GM18511 (cell line): ENCODE measurements around the gene CEP44.
"Not testable (repeated sequence)": the region's sequence is repeated elsewhere in the genome, so short reads cannot be mapped to it uniquely, and the experiment has no call there.

Source experiments
- ATAC-seq: cut with Tn5 transposase; IDR thresholded peaks from one replicate; pipeline ENCODE4 v1.9.1; 2021; ENCODE audit warnings: mild to moderate bottlenecking, moderate library complexity; ENCODE audit not compliant: unreplicated experiment

CEP44 gene

DNA sequence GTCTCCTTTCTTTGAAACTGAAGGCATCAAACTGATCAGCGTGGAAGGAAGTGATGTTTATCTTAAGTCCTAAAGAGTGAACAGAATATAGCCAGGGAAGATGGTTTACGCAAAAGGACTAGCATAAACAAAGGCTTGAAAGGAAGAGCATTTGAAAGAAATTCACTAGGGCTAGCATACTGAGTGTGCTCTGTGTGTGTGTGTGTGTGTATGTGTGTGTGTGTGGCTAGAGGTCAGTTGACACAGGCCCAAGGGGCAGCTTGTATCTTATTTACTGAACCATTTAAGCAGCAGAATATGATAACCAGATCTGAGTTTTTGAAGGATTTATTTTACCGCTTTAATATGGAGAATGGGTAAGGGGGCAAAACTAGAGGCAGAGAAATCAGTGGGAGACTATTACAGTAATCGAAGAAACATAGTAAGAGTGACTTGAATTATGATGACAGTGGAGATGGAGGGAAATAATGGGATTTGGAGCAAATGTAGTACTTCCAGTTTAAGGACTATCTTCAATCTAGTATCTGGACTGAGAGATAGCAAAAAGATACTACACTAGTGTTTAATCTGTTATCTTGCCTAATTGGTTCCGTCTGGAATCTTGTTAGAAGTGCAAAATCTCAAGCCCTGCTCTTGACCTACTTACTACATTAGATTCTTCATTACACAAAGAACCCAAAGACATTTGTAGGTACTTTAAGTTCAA lies 36.9 kb downstream of the CEP44 start:
- ATAC-seq = no peak

DNA sequence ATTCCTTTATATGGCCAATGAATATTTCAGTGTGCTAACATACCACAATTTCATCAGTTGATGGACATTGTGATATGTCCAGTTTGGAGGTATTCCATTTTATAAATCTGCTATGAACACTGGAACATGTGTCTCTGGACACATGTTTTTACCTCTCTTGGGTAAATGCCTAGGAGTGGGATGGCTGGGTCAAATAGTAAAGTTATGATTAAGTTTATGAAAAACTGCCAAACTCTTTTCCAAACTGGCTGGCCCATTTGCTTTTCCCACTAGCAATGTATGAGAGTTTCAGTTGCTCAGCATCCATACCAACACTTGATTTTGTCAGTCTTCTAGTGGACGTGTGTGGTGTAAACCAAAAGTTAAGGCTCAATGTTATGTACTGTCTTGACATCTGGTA lies 40.5 kb downstream of the CEP44 start:
- ATAC-seq = no peak

DNA sequence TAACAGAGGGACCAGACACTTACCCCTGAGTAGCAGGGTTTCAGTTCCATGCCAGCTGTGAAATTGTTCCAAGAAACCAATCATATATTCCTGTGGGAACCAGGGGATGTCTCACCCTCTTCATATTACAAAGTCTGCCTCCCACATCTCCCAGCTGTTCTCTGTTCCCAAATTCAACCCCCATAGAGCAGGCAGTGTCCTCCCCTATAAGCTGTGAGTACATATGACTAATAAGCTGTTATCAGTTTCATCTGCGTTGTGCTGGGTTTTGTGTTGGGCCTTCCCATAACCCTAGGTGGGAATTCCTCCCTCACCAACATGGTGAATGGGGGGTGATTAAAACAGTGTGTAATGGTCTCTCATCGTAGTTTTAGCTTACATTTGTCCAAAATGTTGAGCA lies 41.0 kb downstream of the CEP44 start:
- no peak for ATAC-seq

DNA sequence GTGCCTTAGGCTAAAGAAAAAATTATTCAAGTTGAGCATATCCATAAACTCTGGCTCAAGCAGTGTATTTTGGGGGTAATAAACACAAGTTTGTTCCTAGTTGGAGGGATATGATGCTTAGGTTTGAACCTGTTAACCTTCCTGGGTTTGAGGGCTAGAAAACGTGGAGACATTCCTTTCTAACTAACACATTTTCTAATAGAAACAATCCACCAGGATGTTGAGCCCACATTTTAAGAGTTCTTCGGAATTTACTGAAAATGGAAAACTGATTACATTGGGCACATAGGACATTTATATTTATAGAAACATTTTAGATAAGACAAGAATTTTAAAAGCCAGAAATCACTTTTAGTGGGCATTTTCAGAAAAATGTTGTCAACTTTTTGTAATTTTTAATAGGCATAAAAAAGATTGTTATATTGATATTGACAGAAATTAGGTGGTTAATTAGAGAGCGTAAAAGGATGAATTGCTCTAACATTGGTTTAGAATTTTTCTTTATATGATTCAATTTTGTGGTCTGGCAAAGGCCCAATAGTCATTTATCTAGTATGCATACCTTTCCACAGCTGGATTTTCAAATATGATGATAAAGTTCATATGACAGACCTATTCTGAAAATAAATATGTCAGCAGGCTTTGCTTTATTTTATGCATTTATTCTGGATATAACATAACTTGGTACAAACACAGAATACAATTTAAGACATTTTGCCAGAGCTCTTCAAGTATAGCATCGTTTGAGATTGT lies 49.2 kb downstream of the CEP44 start:
- ATAC-seq = no peak

DNA sequence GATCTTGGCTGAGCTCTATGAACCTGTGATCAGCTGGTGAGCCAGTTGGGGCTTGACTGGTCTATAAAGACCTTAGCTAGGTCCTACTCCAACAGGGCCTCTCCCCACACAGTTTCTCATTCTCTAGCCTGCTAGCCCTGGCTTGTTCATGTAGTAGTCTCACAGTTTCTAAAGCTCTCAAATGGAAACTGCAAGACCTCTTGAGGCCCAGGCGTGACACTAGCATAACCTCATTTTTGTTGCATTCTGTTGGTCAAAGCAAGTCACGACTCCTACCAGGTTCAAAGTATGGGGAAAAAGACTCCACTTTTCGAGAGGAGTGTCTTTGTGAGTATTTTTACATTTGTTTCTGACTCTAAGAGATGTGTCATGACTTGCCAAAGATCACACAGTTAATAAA lies 50.9 kb downstream of the CEP44 start:
- ATAC-seq = peak; percentile 95

DNA sequence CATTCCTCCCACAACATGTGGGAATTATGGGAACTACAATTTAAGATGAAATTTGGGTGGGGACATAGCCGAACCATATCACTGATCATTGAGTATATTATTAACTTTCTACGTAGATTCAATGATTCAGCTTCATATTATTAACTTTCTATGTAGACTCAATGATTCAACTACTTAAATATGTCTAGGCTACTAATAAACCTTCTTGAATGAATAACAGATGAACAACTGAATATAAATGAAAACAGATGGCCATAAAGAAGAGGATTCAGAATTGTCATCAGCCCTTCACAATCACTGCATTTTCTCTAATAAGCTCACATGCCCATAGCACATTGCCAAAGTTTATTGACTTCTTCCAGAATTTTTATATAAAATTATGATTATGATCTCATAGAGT lies 57.0 kb downstream of the CEP44 start:
- no peak for ATAC-seq

DNA sequence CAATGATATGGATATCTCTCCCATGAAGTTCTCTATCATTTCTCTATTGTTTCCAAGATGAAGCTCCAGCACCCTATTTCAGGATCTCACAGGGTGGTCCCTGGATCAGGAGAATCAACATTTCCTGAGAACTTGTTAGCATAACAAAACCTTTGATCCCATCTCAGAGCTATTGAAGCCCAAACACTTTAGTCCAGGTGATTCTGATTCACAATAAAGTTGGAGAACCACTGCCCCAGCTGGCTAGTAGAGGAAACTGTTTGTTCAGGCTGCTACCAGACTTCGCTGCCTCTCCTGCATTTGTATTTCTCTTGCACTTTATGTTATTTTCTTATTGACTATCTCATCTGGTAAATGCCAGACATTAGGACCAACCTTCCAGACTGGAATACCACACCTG lies 65.4 kb downstream of the CEP44 start:
- no peak for ATAC-seq

DNA sequence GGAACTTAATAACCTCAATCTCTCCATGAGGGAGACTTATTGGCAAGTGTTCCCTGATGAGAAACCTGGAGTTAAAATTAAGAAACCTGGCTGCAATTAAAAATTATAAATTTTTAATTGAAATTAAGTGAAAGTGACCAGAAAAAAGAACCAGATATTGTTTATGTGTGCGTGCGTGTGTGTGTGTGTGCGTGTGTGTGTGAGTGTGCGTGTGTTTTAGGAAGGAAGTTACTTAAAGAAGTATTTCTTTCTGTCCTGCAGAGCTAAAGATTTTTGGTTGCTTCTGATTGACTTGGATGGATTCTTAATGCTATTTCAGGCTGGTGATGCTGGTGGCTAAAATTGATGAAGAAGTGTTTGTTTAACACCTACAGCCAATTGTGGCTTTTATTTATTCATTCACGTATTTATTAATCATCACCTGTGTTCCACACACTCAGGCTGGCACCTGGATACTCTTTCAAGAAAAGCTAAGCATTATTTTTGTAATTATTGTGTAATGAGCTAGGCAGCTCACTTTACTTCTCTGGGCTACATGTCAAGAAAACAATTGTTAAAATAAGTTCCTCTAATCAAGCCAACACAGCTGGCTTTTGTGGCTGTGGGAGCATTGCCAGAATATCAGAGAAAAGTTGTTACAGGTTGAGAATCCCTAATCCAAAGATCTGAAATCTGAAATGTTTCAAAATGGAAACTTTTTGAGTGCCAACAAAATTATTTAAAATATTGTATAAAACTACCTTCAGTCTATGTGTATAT lies 68.5 kb downstream of the CEP44 start:
- no peak for ATAC-seq

DNA sequence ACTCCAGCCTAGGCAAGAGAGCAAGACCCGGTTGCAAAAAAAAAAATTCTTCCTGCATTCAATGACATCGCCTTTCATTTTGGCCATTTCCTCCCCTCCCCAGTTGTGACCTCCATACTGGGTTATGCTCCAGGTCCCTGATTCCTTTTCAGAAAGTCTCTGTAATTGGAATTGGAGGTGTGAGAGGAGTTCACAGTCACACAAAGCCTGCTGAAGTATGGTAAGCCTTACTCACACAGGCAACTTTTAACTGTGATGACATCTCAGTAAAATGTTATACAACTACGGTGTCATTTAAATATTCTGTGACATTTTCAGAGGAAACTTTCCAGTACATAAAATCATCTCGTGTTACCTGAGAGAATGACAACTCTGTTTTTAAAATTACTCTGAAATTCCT lies 73.6 kb downstream of the CEP44 start:
- ATAC-seq = no peak

DNA sequence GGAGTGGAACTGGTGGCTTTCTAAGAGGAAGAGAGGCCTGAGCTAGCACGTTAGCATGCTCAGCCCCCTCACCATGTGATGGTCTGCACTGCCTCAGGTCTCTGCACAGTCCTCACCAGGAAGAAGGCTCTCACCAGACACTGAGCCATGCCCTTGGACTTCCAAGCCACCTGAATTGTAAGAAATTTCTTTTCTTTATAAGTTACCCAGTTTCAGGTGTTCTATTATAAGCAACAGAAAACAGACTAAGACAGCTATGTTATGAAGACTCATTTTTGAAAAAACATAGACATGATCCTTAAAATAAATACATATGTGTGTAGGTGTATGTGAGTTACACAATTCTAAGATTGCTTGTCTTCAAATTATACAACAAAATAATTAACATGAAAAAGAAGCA lies 74.7 kb downstream of the CEP44 start:
- peak; percentile 70 for ATAC-seq

DNA sequence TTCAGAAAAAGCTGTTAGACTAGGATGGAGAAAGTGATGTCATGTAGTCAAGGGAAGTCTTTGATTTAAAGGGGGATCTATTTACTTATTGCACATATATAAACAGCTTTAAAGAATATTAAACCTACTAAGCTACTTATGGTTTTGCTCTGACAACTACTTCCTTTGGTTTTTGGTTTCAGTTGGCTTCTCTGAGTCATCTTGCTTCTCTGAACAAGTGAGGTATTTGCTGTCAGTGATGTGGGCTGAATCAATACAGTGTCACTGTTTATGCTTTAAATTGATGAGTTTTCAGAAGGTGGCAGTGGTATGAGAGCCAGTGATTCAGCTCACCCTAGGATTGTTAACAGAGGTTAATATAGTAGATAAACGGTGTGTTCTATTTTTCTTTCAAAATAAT lies 75.1 kb downstream of the CEP44 start:
- ATAC-seq = peak; percentile 96

DNA sequence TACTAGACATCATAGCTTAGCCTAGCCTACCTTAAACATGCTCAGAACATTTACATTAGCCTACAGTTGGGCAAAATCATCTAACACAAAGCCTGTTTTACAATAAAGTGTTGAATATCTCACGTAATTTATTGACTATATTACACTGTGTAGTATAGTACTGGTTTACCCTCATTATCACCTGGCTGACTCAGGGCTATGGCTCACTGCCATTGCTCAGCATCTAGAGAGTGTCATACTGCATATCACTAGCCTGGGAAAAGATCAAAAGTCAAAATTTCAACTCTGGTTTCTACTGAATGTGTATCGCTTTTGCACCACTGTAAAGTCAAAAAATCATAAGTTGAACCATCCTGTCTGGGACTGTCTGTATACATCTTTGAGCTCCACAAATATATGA lies 78.6 kb downstream of the CEP44 start:
- ATAC-seq = no peak

DNA sequence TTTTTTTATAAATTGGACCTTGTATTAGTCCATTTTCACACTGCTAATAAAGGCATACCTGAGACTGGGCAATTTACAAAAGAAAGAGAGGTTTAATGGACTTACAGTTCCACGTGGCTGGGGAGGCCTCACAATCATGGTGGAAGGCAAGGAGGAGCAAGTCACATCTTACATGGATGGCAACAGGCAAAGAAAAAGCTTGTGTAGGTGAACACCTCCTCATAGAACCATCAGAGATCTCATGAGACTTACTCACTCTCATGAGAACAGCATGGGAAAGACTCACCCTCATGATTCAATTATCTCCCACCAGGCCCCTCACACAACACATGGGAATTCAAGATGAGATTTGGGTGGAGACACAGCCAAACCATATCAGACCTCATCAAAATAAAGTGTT lies 80.1 kb downstream of the CEP44 start:
- not testable (repeated sequence) for ATAC-seq

DNA sequence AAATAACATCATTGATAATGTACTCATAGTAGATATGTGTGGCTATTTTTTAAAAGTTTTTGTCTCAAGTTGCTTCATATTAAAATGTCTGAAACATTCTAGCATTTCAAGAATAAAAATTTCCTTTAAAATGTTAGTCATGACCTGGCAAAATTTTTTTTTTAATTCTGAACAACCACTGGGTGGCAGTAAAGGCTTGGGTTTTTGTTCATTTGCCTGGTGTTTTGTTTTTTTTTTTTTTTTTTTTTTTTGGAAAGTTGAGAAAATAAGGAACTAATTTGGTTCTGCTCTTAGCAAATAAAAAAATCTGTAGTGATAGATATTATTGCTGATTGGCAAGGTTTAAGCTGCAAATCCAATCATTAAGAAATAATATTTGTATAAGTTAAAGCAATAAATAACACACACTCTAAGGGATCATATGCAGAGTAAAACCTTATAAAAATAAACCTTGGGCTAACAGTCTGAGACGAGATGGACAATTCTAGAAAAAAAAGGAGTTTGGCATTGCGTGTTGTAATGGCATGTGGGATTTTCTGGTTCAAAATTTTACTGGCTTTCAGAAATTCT lies 81.4 kb downstream of the CEP44 start:
- ATAC-seq = no peak

DNA sequence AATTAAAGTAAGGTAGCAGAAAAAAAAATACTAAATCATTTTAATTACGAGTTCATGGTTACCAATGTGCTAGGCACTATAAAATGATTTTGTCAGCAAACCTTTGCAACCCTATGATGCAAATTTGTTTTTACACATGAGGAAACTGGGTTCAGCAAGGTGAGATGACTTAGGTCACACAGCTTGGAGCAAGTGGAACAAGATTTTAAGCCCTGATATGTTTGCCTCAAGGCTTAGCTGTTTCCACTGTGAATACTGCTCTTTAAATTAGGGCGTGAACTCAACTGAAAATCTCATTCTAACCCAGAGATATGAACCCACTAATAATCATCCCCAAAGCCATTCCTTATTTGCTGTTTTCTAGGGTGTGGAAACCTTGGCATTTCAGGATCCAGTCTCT lies 86.3 kb downstream of the CEP44 start:
- ATAC-seq = no peak

DNA sequence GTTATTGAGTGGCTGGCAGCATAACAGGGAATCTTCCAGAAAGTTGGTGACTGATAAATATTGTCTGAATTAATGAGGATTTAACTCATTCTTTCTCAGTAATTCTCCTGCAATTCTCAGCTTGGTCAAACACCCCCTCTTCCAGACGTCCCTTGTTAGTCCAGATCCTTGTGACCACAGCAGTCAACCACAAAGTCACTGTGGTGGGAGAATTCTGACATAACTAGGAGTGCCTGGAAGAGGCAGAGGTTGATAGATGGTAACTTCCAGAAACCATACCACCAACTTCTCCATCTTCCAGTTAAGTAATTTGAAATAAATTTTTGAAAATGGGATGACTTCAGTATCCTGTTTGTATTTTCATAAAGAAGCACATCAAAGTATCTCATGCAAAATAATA lies 90.1 kb downstream of the CEP44 start:
- ATAC-seq = no peak

DNA sequence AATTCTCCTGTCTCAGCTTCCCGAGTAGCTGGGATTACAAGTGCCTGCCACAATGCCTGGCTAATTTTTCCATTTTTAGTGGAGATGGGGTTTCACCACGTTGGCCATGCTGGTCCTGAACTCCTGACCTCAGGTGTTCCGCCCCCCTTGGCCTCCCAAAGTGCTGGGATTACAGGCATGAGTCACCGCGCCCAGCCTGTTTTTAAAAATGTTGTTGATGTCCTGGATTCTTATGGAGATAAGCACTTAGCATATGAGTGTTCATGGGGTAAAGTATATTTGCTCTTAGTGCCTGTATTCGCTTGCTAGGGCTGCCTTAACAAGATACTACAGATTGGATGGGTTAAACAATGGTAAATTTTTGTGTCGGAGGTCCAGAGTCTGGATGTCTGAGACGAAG lies 91.7 kb downstream of the CEP44 start:
- ATAC-seq = no peak

DNA sequence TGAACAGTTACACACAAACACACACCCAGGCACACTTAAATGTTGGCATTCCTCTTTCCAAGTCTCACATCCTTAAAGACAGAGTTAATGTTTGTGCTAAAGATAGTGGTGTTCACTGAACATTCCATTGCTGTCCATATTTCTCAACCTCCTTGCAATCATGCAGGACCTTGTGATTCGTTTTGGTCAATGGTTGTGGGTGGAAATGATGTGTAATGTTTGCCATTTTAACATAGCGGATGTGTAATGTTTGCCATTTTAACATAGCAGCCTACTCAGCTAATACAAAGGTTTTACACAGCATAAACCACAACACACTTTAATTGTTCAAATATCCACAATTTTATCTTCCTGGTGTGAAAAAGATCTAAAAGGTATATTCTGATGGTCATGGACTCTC lies 93.9 kb downstream of the CEP44 start:
- no peak for ATAC-seq

DNA sequence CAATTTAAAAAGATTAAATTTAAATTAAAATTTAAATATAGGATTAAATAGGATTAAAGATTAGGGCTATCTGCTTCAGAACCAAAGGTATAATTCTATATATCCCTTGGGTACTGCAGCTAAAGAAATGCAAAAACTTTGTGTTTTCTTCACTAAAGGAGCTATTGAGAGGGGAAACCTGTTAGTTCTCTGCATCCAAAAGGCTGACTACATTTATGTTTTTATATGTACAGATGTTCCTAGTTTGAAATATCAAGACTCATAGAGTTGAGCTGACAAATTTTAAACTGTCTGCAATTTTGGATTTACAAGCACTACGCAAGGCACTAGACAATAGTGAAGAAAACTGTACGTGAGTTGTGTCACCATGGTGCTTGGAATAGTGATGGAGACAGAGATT lies 95.2 kb downstream of the CEP44 start:
- ATAC-seq = no peak

DNA sequence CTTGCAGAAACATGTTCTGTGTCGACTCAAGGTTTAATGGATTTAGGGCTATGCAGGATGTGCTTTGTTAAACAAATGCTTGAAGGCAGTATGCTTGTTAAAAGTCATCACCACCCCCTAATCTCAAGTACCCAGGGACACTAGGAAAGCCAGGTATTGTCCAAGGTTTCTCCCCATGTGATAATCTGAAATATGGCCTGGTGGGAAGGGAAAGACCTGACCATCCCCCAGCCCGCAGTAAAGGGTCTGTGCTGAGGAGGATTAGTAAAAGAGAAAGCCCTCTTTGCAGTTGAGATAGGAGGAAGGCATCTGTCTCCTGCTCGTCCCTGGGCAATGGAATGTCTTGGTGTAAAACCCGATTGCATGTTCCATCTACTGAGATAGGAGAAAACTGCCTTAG lies 96.5 kb downstream of the CEP44 start:
- ATAC-seq = not testable (repeated sequence)

DNA sequence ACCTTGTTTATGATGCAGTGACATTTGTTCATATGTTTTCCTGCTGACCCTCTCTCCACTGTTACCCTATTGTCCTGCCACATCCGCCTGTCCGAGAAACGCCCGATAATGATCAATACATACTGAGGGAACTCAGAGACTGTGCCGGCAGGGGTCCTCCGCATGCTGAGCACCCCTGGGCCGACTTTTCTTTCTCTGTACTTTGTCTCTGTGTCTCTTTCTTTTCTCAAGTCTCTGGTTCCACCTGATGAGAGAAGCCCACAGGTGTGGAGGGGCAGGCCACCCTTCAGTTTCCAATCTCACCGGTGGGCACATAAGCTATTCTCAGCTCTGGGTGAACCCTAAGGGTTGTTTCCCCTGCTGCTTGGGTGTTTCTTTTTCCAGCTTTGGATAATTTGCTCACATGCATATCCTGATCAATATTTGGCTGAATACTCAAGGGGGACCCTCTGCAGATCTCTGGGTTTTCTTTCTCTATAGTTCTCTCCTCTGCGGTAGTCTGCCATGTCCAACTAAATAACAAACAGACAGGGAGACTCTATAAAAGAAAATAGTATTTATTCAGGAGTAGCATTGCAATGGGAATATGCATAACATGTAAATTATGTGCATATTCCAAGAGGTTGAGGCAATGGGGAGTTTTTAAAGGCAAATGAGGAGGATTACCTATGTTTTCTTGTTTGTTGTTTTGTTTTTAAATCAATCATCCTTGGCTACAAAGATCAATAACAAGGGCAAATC lies 97.2 kb downstream of the CEP44 start:
- ATAC-seq = no peak
